Glutamatergic neuron (in vitro differentiated cells): ENCODE data around the gene DDX27. TPM values are rescaled to one million over a fixed set of nuclear protein-coding genes. Genes with fewer than 3 reads are reported as not detected.

Experiments
- DNase-seq: peaks from one replicate; pipeline ENCODE4 v3.0.0; 2022
- H3K27ac Mint-ChIP-seq: one replicate; pipeline ENCODE4 v1.8.0; 2020; ENCODE audit warnings: mild to moderate bottlenecking, mixed read lengths, inconsistent platforms; ENCODE audit not compliant: unreplicated experiment
- H3K27me3 Mint-ChIP-seq: one replicate; pipeline ENCODE4 v1.8.0; 2020; ENCODE audit warnings: mild to moderate bottlenecking, moderate library complexity, mixed read lengths, inconsistent platforms; ENCODE audit not compliant: unreplicated experiment
- H3K36me3 Mint-ChIP-seq: one replicate; pipeline ENCODE4 v1.8.0; 2020; ENCODE audit warnings: mild to moderate bottlenecking, mixed read lengths, inconsistent platforms; ENCODE audit not compliant: unreplicated experiment
- H3K4me1 Mint-ChIP-seq: one replicate; pipeline ENCODE4 v1.8.0; 2020; ENCODE audit warnings: mild to moderate bottlenecking, low read depth, mixed read lengths, inconsistent platforms; ENCODE audit not compliant: unreplicated experiment
- H3K4me3 Mint-ChIP-seq: one replicate; pipeline ENCODE4 v1.8.0; 2020; ENCODE audit warnings: mild to moderate bottlenecking, mixed read lengths, inconsistent platforms; ENCODE audit not compliant: unreplicated experiment
- H3K9me3 Mint-ChIP-seq: one replicate; pipeline ENCODE4 v1.8.0; 2020; ENCODE audit warnings: mild to moderate bottlenecking, moderate library complexity, mixed read lengths, inconsistent platforms; ENCODE audit not compliant: unreplicated experiment
- long read RNA-seq: library from polyadenylated mRNA; unstranded; transcript quantifications from one replicate; pipeline ENCODE4 v2.0.0, GENCODE V29; 2020; ENCODE audit not compliant: unreplicated experiment
- total RNA-seq: library from RNA; stranded (reverse); fragmentation: NEBNext Ultra II Directional; extraction: Animal tissue kit (Norgen Biotek cat#: 25700); gene quantifications from one replicate; pipeline ENCODE4 v1.2.1, GENCODE V29; 2021; ENCODE audit not compliant: unreplicated experiment
- TF ChIP-seq, protein P1 (sequence below): fragments of 200-600 bp; sonication (generic); IDR thresholded peaks from one replicate; pipeline ENCODE4 v1.5.0; 2021; ENCODE audit not compliant: partially characterized antibody, unreplicated experiment

Gene DDX27, protein sequence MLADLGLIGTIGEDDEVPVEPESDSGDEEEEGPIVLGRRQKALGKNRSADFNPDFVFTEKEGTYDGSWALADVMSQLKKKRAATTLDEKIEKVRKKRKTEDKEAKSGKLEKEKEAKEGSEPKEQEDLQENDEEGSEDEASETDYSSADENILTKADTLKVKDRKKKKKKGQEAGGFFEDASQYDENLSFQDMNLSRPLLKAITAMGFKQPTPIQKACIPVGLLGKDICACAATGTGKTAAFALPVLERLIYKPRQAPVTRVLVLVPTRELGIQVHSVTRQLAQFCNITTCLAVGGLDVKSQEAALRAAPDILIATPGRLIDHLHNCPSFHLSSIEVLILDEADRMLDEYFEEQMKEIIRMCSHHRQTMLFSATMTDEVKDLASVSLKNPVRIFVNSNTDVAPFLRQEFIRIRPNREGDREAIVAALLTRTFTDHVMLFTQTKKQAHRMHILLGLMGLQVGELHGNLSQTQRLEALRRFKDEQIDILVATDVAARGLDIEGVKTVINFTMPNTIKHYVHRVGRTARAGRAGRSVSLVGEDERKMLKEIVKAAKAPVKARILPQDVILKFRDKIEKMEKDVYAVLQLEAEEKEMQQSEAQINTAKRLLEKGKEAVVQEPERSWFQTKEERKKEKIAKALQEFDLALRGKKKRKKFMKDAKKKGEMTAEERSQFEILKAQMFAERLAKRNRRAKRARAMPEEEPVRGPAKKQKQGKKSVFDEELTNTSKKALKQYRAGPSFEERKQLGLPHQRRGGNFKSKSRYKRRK
- total RNA-seq, result 31.4 TPM
- long read RNA-seq, transcript DDX27-207 (21 exons, 2,693 nt), result major isoform, 12 of 45 reads
- long read RNA-seq, partial matches to known transcripts, result 27 of 45 reads
- long read RNA-seq, other reads (novel, unspliced or antisense), result 6 of 45 reads

DNA sequence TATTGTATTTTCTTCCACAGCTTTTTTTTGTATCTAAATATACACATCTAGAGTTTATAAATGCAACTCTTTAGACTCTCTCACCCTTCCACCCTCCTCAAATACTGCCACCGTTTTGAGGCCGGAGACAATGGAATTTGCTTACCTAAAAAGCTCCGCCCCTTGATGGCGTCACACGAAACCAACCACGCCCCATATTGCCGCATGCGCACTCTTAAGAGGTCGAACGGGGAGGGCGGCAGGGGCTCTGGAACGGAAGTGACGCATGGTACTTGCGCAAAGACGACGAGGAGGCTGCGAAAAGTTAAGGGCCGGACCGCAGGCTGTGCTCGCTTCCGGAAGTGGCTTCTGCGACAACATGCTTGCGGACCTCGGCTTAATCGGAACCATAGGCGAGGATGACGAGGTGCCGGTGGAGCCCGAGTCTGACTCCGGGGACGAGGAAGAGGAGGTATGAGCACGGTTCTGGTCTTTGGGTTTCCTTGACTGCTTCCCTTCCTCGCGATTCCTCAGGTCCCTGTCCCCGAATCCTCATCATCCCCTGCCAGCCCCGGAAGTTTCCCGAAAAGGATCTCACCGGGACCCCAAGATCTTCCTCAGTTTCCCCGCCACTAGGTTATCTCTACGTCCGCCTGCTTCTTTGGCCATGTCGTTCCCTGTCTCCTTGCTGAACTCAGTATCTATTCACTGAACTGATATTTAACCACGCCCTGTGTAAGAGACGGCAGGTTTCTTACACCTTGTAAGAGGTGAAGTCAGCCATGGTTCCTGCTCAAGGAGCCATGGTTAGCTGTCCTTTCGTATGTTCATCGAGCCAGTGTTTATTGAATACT, at the start of gene DDX27:
DDX27 (plus strand) TSS at position 326 of the 833 bp plus-strand sequence; CDS start at position 359, 33 bp downstream.
- TF ChIP-seq, protein P1, sequence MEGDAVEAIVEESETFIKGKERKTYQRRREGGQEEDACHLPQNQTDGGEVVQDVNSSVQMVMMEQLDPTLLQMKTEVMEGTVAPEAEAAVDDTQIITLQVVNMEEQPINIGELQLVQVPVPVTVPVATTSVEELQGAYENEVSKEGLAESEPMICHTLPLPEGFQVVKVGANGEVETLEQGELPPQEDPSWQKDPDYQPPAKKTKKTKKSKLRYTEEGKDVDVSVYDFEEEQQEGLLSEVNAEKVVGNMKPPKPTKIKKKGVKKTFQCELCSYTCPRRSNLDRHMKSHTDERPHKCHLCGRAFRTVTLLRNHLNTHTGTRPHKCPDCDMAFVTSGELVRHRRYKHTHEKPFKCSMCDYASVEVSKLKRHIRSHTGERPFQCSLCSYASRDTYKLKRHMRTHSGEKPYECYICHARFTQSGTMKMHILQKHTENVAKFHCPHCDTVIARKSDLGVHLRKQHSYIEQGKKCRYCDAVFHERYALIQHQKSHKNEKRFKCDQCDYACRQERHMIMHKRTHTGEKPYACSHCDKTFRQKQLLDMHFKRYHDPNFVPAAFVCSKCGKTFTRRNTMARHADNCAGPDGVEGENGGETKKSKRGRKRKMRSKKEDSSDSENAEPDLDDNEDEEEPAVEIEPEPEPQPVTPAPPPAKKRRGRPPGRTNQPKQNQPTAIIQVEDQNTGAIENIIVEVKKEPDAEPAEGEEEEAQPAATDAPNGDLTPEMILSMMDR, result no peak
- Mint-ChIP-seq H3K27me3 (peaks cover 11% of the 10 kb centered on the region), H3K36me3 (no peaks in the 10 kb centered on the region), H3K4me3 (peak within 1 kb of the TSS; percentile 97), H3K9me3 (peaks cover 7% of the 10 kb centered on the region), H3K27ac (peak within 1 kb of the TSS; percentile 89), H3K4me1 (peaks cover 6% of the 10 kb centered on the region)
- peak; percentile 94 for DNase-seq

- Mint-ChIP-seq H3K4me1 (peaks cover 11% of the 10 kb centered on the region), H3K36me3 (no peaks in the 10 kb centered on the region), H3K9me3 (peaks cover 3% of the 10 kb centered on the region), H3K4me3 (no peak overlapping the region), H3K27me3 (peaks cover 2% of the 10 kb centered on the region), H3K27ac (no peak overlapping the region)
- DNase-seq, result no peak
- TF ChIP-seq, protein P1, result no peak
These were observed 49.7 kb upstream of the DDX27 start for GRCh38 chr20:49169547-49169946.

- Mint-ChIP-seq H3K9me3 (peaks cover 3% of the 10 kb centered on the region), H3K36me3 (no peaks in the 10 kb centered on the region), H3K27me3 (peaks cover 1% of the 10 kb centered on the region), H3K4me3 (no peak overlapping the region), H3K4me1 (peaks cover 11% of the 10 kb centered on the region), H3K27ac (no peak overlapping the region)
- DNase-seq, result no peak
- TF ChIP-seq, protein P1, result no peak
These were observed 48.5 kb upstream of the DDX27 start for GRCh38 chr20:49170714-49171113.

- no peak for DNase-seq
- Mint-ChIP-seq H3K27me3 (no peaks in the 10 kb centered on the region), H3K4me3 (no peak overlapping the region), H3K4me1 (peaks cover 10% of the 10 kb centered on the region), H3K27ac (no peak overlapping the region), H3K36me3 (no peaks in the 10 kb centered on the region), H3K9me3 (no peaks in the 10 kb centered on the region)
- TF ChIP-seq, protein P1, result no peak
These were observed 47.3 kb upstream of the DDX27 start for GRCh38 chr20:49171909-49172308.
